HepG2 (cell line): ENCODE results near the gene SLC25A1. TPM values are rescaled to one million over a fixed set of nuclear protein-coding genes. Genes with fewer than 3 reads are reported as not detected.

Experiments
- EED ChIP-seq: sonication (generic); formaldehyde crosslinking; IDR thresholded peaks from 2 replicates; pipeline ENCODE4 v1.5.0; 2020; ENCODE audit warnings: mild to moderate bottlenecking, missing genetic modification reagents
- EHMT2 ChIP-seq: fragments of 200-600 bp; sonication (generic); IDR thresholded peaks from 2 replicates; pipeline ENCODE4 v1.7.0; 2017; ENCODE audit warnings: antibody characterized with exemption, low read depth, low read length, borderline replicate concordance
- GATAD1 ChIP-seq: IDR thresholded peaks from 2 replicates; pipeline ENCODE4 v1.6.1; 2016; ENCODE audit warnings: missing genetic modification reagents, missing compliant biosample characterization
- JDP2 ChIP-seq: sonication (generic); formaldehyde crosslinking; IDR thresholded peaks from 2 replicates; pipeline ENCODE4 v1.8.1; 2022; ENCODE audit warnings: missing genetic modification reagents, borderline replicate concordance
- KDM5B ChIP-seq: sonication (generic); formaldehyde crosslinking; IDR thresholded peaks from 2 replicates; pipeline ENCODE4 v1.4.0; 2020; ENCODE audit warnings: missing genetic modification reagents, mild to moderate bottlenecking, borderline replicate concordance
- KLF9 ChIP-seq: IDR thresholded peaks from 2 replicates; pipeline ENCODE4 v1.6.1; 2016; ENCODE audit warnings: low read depth
- MXD4 ChIP-seq: IDR thresholded peaks from 2 replicates; pipeline ENCODE4 v1.6.1; 2016; ENCODE audit warnings: mild to moderate bottlenecking, missing biosample characterization, missing genetic modification reagents
- POGZ ChIP-seq: sonication (generic); formaldehyde crosslinking; IDR thresholded peaks from 2 replicates; pipeline ENCODE4 v1.4.0; 2020; ENCODE audit warnings: mild to moderate bottlenecking, missing genetic modification reagents
- RFX1 ChIP-seq: fragments of 450-650 bp; IDR thresholded peaks from 2 replicates; pipeline ENCODE4 v1.6.1; 2017
- SETDB1 ChIP-seq: sonication (generic); formaldehyde crosslinking; IDR thresholded peaks from 2 replicates; pipeline ENCODE4 v1.5.1; 2020; ENCODE audit warnings: missing genetic modification reagents, mild to moderate bottlenecking, borderline replicate concordance
- TAF1 ChIP-seq: sonication (generic); formaldehyde crosslinking; IDR thresholded peaks from 2 replicates; pipeline ENCODE4 v1.4.0; 2020; ENCODE audit warnings: missing genetic modification reagents
- ZC3H13 ChIP-seq: sonication (generic); formaldehyde crosslinking; IDR thresholded peaks from 2 replicates; pipeline ENCODE4 v1.8.1; 2023; ENCODE audit warnings: mild to moderate bottlenecking, missing genetic modification reagents, moderate library complexity
- ZMYM3 ChIP-seq: sonication (generic); formaldehyde crosslinking; IDR thresholded peaks from 2 replicates; pipeline ENCODE4 v1.5.1; 2020; ENCODE audit warnings: mild to moderate bottlenecking, missing genetic modification reagents
- ZNF12 ChIP-seq: sonication (generic); formaldehyde crosslinking; IDR thresholded peaks from 2 replicates; pipeline ENCODE4 v1.5.0; 2020; ENCODE audit warnings: missing genetic modification reagents
- ZNF33A ChIP-seq: sonication (generic); formaldehyde crosslinking; IDR thresholded peaks from 2 replicates; pipeline ENCODE4 v1.5.1; 2020; ENCODE audit warnings: missing genetic modification reagents, mild to moderate bottlenecking, moderate library complexity, borderline replicate concordance
- ZNF432 ChIP-seq: sonication (generic); formaldehyde crosslinking; IDR thresholded peaks from 2 replicates; pipeline ENCODE4 v1.5.0; 2020; ENCODE audit warnings: missing genetic modification reagents, mild to moderate bottlenecking, borderline replicate concordance
- ZNF652 ChIP-seq: IDR thresholded peaks from 2 replicates; pipeline ENCODE4 v1.6.1; 2016; ENCODE audit warnings: low read depth, borderline replicate concordance
- ZNF75D ChIP-seq: sonication (generic); formaldehyde crosslinking; IDR thresholded peaks from 2 replicates; pipeline ENCODE4 v1.8.1; 2023; ENCODE audit warnings: missing genetic modification reagents, mild to moderate bottlenecking, borderline replicate concordance
- ZNF772 ChIP-seq: sonication (generic); formaldehyde crosslinking; IDR thresholded peaks from 2 replicates; pipeline ENCODE4 v1.5.0; 2020; ENCODE audit warnings: mild to moderate bottlenecking, missing genetic modification reagents
- ZNF775 ChIP-seq: sonication (generic); formaldehyde crosslinking; IDR thresholded peaks from 2 replicates; pipeline ENCODE4 v1.4.0; 2020; ENCODE audit warnings: missing genetic modification reagents, mild to moderate bottlenecking, moderate library complexity, borderline replicate concordance
- polyA plus RNA-seq, 8 experiments: library from polyadenylated mRNA; depleted of rRNA in 3 of 8; stranded (reverse) in 7 of 8; unstranded in 1 of 8; fragments of >200 nt; fragmentation: Illumina TruSeq in 4 of 8; extraction: Trizol in 4 of 8; gene quantifications; 2 replicates each; pipeline versions ENCODE4 v1.2.1 to v1.2.3, GENCODE V29; 2011 to 2016; ENCODE audit warnings: low read depth in 4 of 8, missing spikeins in 1 of 8, mixed read lengths in 1 of 8; ENCODE audit not compliant: insufficient read depth in 1 of 8
- total RNA-seq, 5 experiments: library from RNA; depleted of rRNA; stranded (reverse); fragments of >200 nt; fragmentation: Illumina TruSeq; extraction: Trizol; gene quantifications; 2 replicates each; pipeline ENCODE4 v1.2.3, GENCODE V29; 2016; ENCODE audit warnings: low read depth in 1 of 5
- TF ChIP-seq, protein P1 (sequence below): sonication (generic); formaldehyde crosslinking; IDR thresholded peaks from 2 replicates; pipeline ENCODE4 v1.4.0; 2020; ENCODE audit warnings: missing genetic modification reagents
- TF ChIP-seq, protein P2 (sequence below): sonication (generic); formaldehyde crosslinking; IDR thresholded peaks from 2 replicates; pipeline ENCODE4 v1.4.0; 2020; ENCODE audit warnings: missing genetic modification reagents
- TF ChIP-seq, protein P3 (sequence below): sonication (generic); formaldehyde crosslinking; IDR thresholded peaks from 2 replicates; pipeline ENCODE4 v1.4.0; 2020; ENCODE audit warnings: mild to moderate bottlenecking, missing genetic modification reagents

SLC25A1 gene
- total and polyA plus RNA-seq, 2 of the 13 experiments (the other 11 are each of a cell fraction or from before 2014, with no cell fraction given): 49.4 to 161 TPM

DNA sequence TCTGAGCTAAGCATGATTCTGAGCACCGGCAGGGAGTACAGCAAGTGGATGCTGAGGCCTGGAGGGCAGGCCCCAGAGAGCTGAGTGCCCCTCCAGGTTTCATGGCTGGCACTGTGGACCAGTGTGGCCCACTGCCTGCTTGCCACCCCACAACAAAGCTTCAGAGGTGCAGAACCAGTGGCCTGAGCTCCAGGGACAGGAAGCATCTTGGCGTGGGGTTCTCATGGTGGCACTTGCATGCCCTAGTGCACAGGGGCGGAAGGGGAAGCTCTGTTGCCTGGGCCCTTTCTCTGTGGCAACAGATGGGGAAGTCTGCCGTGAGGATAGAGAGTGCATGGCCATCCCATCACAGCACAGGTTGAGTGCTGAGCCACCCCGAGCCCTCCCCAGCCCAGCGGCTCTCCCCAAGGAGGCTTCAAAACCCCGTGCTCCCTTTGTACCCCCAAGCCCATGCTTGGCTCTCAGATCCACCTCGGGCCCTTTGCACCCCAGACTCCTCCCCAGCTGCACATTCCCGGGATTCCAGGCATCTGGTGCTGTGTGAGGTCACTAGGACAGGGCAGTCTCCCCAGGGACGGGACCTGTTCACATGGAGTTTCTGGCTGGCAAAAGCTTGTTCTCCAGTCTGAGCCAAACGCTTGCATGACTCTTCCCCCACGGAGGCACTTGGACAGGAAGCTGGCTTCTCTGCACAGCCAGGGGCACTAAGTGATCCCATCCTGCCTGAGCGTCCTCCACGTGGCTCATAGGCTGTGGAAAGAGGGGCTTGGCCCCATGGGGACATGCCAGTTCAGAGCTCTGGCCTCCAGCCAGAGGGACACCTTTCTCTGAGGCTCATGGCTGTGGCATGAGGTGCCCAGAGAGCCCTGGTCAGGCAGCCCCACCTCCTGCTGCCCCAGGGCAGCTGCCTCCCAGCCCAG is 4.2 kb downstream of the SLC25A1 start (continued):
- TF ChIP-seq, protein P1, sequence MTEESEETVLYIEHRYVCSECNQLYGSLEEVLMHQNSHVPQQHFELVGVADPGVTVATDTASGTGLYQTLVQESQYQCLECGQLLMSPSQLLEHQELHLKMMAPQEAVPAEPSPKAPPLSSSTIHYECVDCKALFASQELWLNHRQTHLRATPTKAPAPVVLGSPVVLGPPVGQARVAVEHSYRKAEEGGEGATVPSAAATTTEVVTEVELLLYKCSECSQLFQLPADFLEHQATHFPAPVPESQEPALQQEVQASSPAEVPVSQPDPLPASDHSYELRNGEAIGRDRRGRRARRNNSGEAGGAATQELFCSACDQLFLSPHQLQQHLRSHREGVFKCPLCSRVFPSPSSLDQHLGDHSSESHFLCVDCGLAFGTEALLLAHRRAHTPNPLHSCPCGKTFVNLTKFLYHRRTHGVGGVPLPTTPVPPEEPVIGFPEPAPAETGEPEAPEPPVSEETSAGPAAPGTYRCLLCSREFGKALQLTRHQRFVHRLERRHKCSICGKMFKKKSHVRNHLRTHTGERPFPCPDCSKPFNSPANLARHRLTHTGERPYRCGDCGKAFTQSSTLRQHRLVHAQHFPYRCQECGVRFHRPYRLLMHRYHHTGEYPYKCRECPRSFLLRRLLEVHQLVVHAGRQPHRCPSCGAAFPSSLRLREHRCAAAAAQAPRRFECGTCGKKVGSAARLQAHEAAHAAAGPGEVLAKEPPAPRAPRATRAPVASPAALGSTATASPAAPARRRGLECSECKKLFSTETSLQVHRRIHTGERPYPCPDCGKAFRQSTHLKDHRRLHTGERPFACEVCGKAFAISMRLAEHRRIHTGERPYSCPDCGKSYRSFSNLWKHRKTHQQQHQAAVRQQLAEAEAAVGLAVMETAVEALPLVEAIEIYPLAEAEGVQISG (CRISPR knock-in tag): peak; percentile 23; the same call in 1 of the 2 replicates
- TF ChIP-seq POGZ (CRISPR knock-in tag): no peak
- TF ChIP-seq MXD4 (CRISPR knock-in tag): no peak
- no peak for TF ChIP-seq ZNF652 (CRISPR knock-in tag)
- TF ChIP-seq KLF9: no peak
- no peak for TF ChIP-seq EED
- TF ChIP-seq, protein P2, sequence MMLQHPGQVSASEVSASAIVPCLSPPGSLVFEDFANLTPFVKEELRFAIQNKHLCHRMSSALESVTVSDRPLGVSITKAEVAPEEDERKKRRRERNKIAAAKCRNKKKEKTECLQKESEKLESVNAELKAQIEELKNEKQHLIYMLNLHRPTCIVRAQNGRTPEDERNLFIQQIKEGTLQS: no peak
- TF ChIP-seq ZMYM3 (CRISPR knock-in tag): 0 out of 2 replicates have a peak, but pooled peaks have one; percentile 16
- TF ChIP-seq RFX1: no peak
- no peak for TF ChIP-seq ZNF775 (CRISPR knock-in tag)
- TF ChIP-seq TAF1 (CRISPR knock-in tag): no peak
- TF ChIP-seq KDM5B: no peak
- TF ChIP-seq, protein P3, sequence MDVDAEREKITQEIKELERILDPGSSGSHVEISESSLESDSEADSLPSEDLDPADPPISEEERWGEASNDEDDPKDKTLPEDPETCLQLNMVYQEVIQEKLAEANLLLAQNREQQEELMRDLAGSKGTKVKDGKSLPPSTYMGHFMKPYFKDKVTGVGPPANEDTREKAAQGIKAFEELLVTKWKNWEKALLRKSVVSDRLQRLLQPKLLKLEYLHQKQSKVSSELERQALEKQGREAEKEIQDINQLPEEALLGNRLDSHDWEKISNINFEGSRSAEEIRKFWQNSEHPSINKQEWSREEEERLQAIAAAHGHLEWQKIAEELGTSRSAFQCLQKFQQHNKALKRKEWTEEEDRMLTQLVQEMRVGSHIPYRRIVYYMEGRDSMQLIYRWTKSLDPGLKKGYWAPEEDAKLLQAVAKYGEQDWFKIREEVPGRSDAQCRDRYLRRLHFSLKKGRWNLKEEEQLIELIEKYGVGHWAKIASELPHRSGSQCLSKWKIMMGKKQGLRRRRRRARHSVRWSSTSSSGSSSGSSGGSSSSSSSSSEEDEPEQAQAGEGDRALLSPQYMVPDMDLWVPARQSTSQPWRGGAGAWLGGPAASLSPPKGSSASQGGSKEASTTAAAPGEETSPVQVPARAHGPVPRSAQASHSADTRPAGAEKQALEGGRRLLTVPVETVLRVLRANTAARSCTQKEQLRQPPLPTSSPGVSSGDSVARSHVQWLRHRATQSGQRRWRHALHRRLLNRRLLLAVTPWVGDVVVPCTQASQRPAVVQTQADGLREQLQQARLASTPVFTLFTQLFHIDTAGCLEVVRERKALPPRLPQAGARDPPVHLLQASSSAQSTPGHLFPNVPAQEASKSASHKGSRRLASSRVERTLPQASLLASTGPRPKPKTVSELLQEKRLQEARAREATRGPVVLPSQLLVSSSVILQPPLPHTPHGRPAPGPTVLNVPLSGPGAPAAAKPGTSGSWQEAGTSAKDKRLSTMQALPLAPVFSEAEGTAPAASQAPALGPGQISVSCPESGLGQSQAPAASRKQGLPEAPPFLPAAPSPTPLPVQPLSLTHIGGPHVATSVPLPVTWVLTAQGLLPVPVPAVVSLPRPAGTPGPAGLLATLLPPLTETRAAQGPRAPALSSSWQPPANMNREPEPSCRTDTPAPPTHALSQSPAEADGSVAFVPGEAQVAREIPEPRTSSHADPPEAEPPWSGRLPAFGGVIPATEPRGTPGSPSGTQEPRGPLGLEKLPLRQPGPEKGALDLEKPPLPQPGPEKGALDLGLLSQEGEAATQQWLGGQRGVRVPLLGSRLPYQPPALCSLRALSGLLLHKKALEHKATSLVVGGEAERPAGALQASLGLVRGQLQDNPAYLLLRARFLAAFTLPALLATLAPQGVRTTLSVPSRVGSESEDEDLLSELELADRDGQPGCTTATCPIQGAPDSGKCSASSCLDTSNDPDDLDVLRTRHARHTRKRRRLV (CRISPR knock-in tag): no peak
- TF ChIP-seq EHMT2: no peak
- TF ChIP-seq JDP2 (CRISPR knock-in tag): no peak
- no peak for TF ChIP-seq ZNF432 (CRISPR knock-in tag)
- TF ChIP-seq ZNF75D (CRISPR knock-in tag): no peak
- peak; percentile 55 for TF ChIP-seq ZC3H13 (CRISPR knock-in tag)
- no peak for TF ChIP-seq SETDB1
- no peak for TF ChIP-seq ZNF12 (CRISPR knock-in tag)
- TF ChIP-seq ZNF772 (CRISPR knock-in tag): no peak
- no peak for TF ChIP-seq GATAD1 (CRISPR knock-in tag)
- TF ChIP-seq ZNF33A: no peak
